H1 (cell line): ENCODE data around the gene R3HDM4. TPM values are rescaled to one million over a fixed set of nuclear protein-coding genes. Genes with fewer than 3 reads are reported as not detected.

Experiments used
- CTCF ChIA-PET: fragments of 300-600 bp; sonication (Branson Sonifier 250); formaldehyde crosslinking; loops from one replicate; lab custom pipeline; 2021; ENCODE audit not compliant: partially characterized antibody; lab: Charles Lee
- POLR2A ChIA-PET: fragments of 300-600 bp; sonication (Branson Sonifier 250); formaldehyde crosslinking; loops from one replicate; lab custom pipeline; 2021; ENCODE audit warnings: inconsistent platforms; ENCODE audit not compliant: partially characterized antibody; lab: Charles Lee
- DNase-seq, 2 experiments: peaks; one replicate each; pipeline versions ENCODE4 v3.0.0 to v3.0.0-alpha.2; 2010 to 2022; ENCODE audit warnings: low spot score in 2 of 2, low read depth in 1 of 2, mixed read lengths in 1 of 2
- FAIRE-seq: peaks from 2 replicates; lab custom pipeline; 2011; peaks lifted over from hg19 to GRCh38; lab: Jason Lieb, UNC
- H2AFZ ChIP-seq: 2 replicates; pipeline ENCODE4 v1.8.1; 2012; ENCODE audit warnings: low read length, inconsistent platforms
- H2AK5ac ChIP-seq: 2 replicates; pipeline ENCODE4 v1.6.1; 2013; ENCODE audit warnings: low read depth, low read length
- H2BK120ac ChIP-seq: replicated peaks from 2 replicates; pipeline ENCODE3; 2013; ENCODE audit warnings: low read depth, low read length, inconsistent platforms
- H2BK12ac ChIP-seq: 2 replicates; pipeline ENCODE4 v1.6.1; 2013; ENCODE audit warnings: low read depth, low read length
- H2BK15ac ChIP-seq: 2 replicates; pipeline ENCODE4 v1.6.1; 2013; ENCODE audit warnings: low read length
- H2BK20ac ChIP-seq: 2 replicates; pipeline ENCODE4 v1.6.1; 2013; ENCODE audit warnings: low read length
- H2BK5ac ChIP-seq: 2 replicates; pipeline ENCODE4 v1.6.1; 2013; ENCODE audit warnings: low read depth, low read length
- H3K14ac ChIP-seq: 2 replicates; pipeline ENCODE4 v1.6.1; 2013; ENCODE audit warnings: inconsistent platforms; ENCODE audit not compliant: insufficient read length
- H3K18ac ChIP-seq: 2 replicates; pipeline ENCODE4 v1.6.1; 2013; ENCODE audit warnings: low read length; ENCODE audit errors: extremely low read depth
- H3K23ac ChIP-seq: 2 replicates; pipeline ENCODE4 v1.6.1; 2013; ENCODE audit warnings: inconsistent platforms; ENCODE audit not compliant: insufficient read length
- H3K23me2 ChIP-seq: 2 replicates; pipeline ENCODE4 v1.6.1; 2013; ENCODE audit warnings: low read depth, low read length
- H3K27ac ChIP-seq: 2 replicates; pipeline ENCODE4 v1.6.1; 2011; ENCODE audit warnings: low read depth, low read length, inconsistent platforms
- H3K27me3 ChIP-seq, 4 experiments: replicated peaks in 1 of 4; 1 replicate in 1 of 4; 2 replicates in 3 of 4; pipeline versions ENCODE4 v1.6.1 to v1.8.1; 2011 to 2013; ENCODE audit warnings: low read length in 3 of 4, mild to moderate bottlenecking in 3 of 4, inconsistent platforms in 2 of 4, mixed read lengths in 2 of 4, moderate library complexity in 1 of 4; ENCODE audit not compliant: control insufficient read depth in 3 of 4, insufficient read depth in 3 of 4; ENCODE audit errors: extremely low read depth in 1 of 4
- H3K36me3 ChIP-seq, 4 experiments: 2 replicates each; pipeline versions ENCODE4 v1.6.1 to v1.8.1; 2011 to 2013; ENCODE audit warnings: mild to moderate bottlenecking in 4 of 4, low read length in 3 of 4, moderate library complexity in 2 of 4, control low read depth in 1 of 4, inconsistent platforms in 1 of 4; ENCODE audit not compliant: insufficient read depth in 4 of 4, control insufficient read depth in 2 of 4
- H3K4ac ChIP-seq: replicated peaks from 2 replicates; pipeline ENCODE3; 2013; ENCODE audit warnings: low read length, low read depth, mixed read lengths, inconsistent platforms; ENCODE audit not compliant: insufficient read length
- H3K4me1 ChIP-seq, 4 experiments: replicated peaks in 1 of 4; 1 replicate in 1 of 4; 2 replicates in 3 of 4; pipeline versions ENCODE4 v1.6.1 to v1.8.1; 2011 to 2013; ENCODE audit warnings: low read length in 3 of 4, inconsistent platforms in 2 of 4, mixed read lengths in 1 of 4; ENCODE audit not compliant: insufficient read depth in 4 of 4, control insufficient read depth in 3 of 4
- H3K4me2 ChIP-seq, 2 experiments: 2 replicates each; pipeline versions ENCODE4 v1.6.1 to v1.8.1; 2011 to 2013; ENCODE audit warnings: low read depth in 2 of 2, low read length in 2 of 2, control low read depth in 1 of 2, inconsistent platforms in 1 of 2, mild to moderate bottlenecking in 1 of 2; ENCODE audit not compliant: insufficient read depth in 1 of 2
- H3K4me3 ChIP-seq, 4 experiments: fragments of 200-600, 300-600 bp in 1 of 4; sonication (generic), shearing (Covaris generic), sonication (Bioruptor Twin) in 1 of 4; 2 replicates each; pipeline versions ENCODE4 v1.5.1 to v1.8.1; 2011 to 2016; ENCODE audit warnings: low read length in 4 of 4, low read depth in 3 of 4, control low read depth in 2 of 4, inconsistent platforms in 2 of 4, mild to moderate bottlenecking in 2 of 4, mixed read lengths in 1 of 4, moderate library complexity in 1 of 4; ENCODE audit not compliant: insufficient read depth in 2 of 4; ENCODE audit errors: extremely low read depth in 1 of 4
- H3K56ac ChIP-seq: replicated peaks from 2 replicates; pipeline ENCODE3; 2013; ENCODE audit warnings: low read depth, mild to moderate bottlenecking, mixed read lengths, low read length, inconsistent platforms; ENCODE audit not compliant: insufficient read length
- H3K79me1 ChIP-seq: 2 replicates; pipeline ENCODE4 v1.6.1; 2013; ENCODE audit warnings: low read depth, low read length, control low read depth
- H3K79me2 ChIP-seq, 2 experiments: 2 replicates each; pipeline versions ENCODE4 v1.6.1 to v1.8.1; 2012 to 2013; ENCODE audit warnings: low read length in 2 of 2, mild to moderate bottlenecking in 2 of 2, inconsistent platforms in 1 of 2; ENCODE audit not compliant: insufficient read depth in 2 of 2, control insufficient read depth in 1 of 2
- H3K9ac ChIP-seq, 4 experiments: replicated peaks in 1 of 4; 1 replicate in 1 of 4; 2 replicates in 3 of 4; pipeline versions ENCODE4 v1.6.1 to v1.8.1; 2011 to 2013; ENCODE audit warnings: low read depth in 3 of 4, low read length in 3 of 4, control low read depth in 2 of 4, mild to moderate bottlenecking in 2 of 4, moderate library complexity in 2 of 4, inconsistent platforms in 1 of 4; ENCODE audit errors: extremely low read depth in 1 of 4
- H3K9me3 ChIP-seq, 2 experiments: 2 replicates each; pipeline versions ENCODE4 v1.6.1 to v1.8.1; 2012 to 2013; ENCODE audit warnings: mild to moderate bottlenecking in 2 of 2, moderate library complexity in 2 of 2, control low read depth in 1 of 2, inconsistent platforms in 1 of 2, low read depth in 1 of 2, low read length in 1 of 2, mixed read lengths in 1 of 2; ENCODE audit not compliant: insufficient read depth in 2 of 2
- H4K20me1 ChIP-seq, 2 experiments: replicated peaks in 1 of 2; 2 replicates each; pipeline versions ENCODE3 to v1.8.1; 2011 to 2013; ENCODE audit warnings: inconsistent platforms in 2 of 2, low read length in 2 of 2, mild to moderate bottlenecking in 1 of 2; ENCODE audit not compliant: insufficient read depth in 2 of 2, control insufficient read depth in 1 of 2
- H4K5ac ChIP-seq: 2 replicates; pipeline ENCODE4 v1.6.1; 2013; ENCODE audit warnings: low read length, low read depth, mixed read lengths, inconsistent platforms; ENCODE audit not compliant: insufficient read length
- H4K8ac ChIP-seq: 2 replicates; pipeline ENCODE4 v1.8.0; 2013; ENCODE audit warnings: mild to moderate bottlenecking, moderate library complexity, low read length, inconsistent platforms; ENCODE audit not compliant: insufficient read depth; ENCODE audit errors: extremely low read depth
- H4K91ac ChIP-seq: replicated peaks from 2 replicates; pipeline ENCODE3; 2013; ENCODE audit warnings: low read length, mixed read lengths, inconsistent platforms; ENCODE audit not compliant: insufficient read length
- KDM1A ChIP-seq: fragments of 200-600, 300-600 bp; sonication (generic); IDR thresholded peaks from 2 replicates; pipeline ENCODE4 v1.7.1; 2016; ENCODE audit warnings: mild to moderate bottlenecking, low read length, borderline replicate concordance
- KDM4A ChIP-seq: IDR thresholded peaks from one replicate; pipeline ENCODE4 v1.7.1; 2012; ENCODE audit warnings: low read depth, mild to moderate bottlenecking, moderate library complexity, low read length, inconsistent platforms; ENCODE audit not compliant: severe bottlenecking
- SIN3A ChIP-seq, 2 experiments: IDR thresholded peaks in 1 of 2; conservative IDR thresholded peaks in 1 of 2; 2 replicates each; pipeline ENCODE4 v1.6.1; 2011 to 2012; ENCODE audit warnings: low read length in 2 of 2, improper control_type of control experiment in 1 of 2, low read depth in 1 of 2, mild to moderate bottlenecking in 1 of 2
- WGBS, 2 experiments: shearing (Covaris generic) in 1 of 2; methylation state at CpG; one replicate each; pipeline versions ENCODE4 v1.1.6 to v1.1.7; 2013 to 2015; ENCODE audit warnings: low lambda C conversion rate in 2 of 2, mixed read lengths in 2 of 2, inconsistent platforms in 1 of 2, low coverage in 1 of 2, missing lambda C conversion rate in 1 of 2; ENCODE audit not compliant: insufficient replicate concordance in 2 of 2, insufficient coverage in 1 of 2, insufficient read length in 1 of 2; ENCODE audit errors: extremely low coverage in 1 of 2, missing lambda C conversion rate in 1 of 2; 5-methylcytosine and 5-hydroxymethylcytosine counted together
- polyA plus RNA-seq, 7 experiments: library from polyadenylated mRNA; depleted of rRNA in 3 of 7; stranded (reverse) in 5 of 7; unstranded in 2 of 7; fragments of >200 nt in 5 of 7; fragments of 200-250 nt in 2 of 7; gene quantifications; 1 replicate in 5 of 7; 2 replicates in 1 of 7; 4 replicates in 1 of 7; pipeline versions ENCODE4 v1.2.1 to v1.2.3, GENCODE V29; 2011 to 2013; ENCODE audit warnings: missing spikeins in 2 of 7, mixed read lengths in 2 of 7
- total RNA-seq: library from RNA; stranded (reverse); fragmentation: NEBNext Ultra II Directional; extraction: Animal tissue kit (Norgen Biotek cat#: 25700); gene quantifications from 2 replicates; pipeline ENCODE4 v1.2.1, GENCODE V29; 2021

The R3HDM4 gene
- total and polyA plus RNA-seq, 2 of the 8 experiments (the other 6 are each of a cell fraction or from before 2014, with no cell fraction given), result 76.8 to 102 TPM

DNA sequence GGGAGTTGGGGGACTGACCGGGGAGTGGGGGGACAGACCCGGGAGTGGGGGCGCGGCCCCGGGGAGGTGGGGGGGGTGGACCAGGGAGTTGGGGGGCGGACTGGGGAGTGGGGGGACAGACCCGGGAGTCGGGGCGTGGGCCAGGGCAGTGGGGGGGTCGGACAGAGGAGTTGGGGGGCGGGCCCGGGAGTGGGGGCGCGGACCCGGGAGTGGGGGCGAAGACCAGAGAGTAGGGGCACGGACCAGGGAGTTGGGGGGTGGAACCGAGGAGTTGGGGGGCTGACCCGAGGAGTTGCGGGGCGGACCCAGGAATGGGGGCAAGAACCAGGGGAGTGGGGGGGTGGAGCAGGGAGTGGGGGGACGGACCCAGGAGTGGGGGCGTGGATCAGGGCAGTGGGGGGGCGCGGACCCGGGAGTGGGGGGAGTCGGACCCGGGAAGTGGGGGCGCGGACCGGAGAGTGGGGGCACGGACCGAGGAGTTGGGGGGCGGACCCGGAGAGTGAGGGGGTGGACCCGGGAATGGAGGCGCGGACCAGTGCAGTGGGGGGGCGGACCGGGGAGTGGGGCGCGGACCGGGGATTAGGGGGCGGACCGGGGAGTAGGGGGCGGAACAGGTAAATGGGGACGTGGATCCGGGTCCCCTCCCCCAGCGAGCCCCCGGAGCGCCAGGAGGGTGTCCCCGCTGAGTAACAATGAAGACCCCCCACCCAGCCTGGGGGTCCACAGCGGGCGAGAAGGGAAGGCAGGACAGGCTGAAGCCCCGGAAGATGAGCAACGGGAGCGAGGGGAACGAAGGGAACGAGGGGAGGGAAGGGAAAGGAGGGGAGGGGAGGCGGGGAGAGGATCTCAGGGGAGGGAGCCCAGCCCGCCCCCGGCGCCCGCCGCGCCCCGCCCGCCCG, 589 bp downstream of the R3HDM4 start:
- POLR2A ChIA-PET, result no interaction called here
- H3K14ac ChIP-seq, result no peak overlapping the region
- no peak for FAIRE-seq
- H2AFZ ChIP-seq, result no peak overlapping the region
- no peak overlapping the region for H3K27ac ChIP-seq
- H3K23me2 ChIP-seq, result peaks cover 7% of the 10 kb centered on the region; the same call in 1 of the 2 replicates
- peaks cover 11 to 13% of the 10 kb centered on the region in 2 experiments for H4K20me1 ChIP-seq
- H4K8ac ChIP-seq, result no peak overlapping the region
- CTCF ChIA-PET, result no interaction called here
- peak; percentile 9 for TF ChIP-seq KDM4A
- TF ChIP-seq KDM1A, result no peak
- TF ChIP-seq SIN3A (conservative IDR thresholded peaks at IDR 0.05 in 1 of 2, IDR thresholded peaks at IDR 0.05 in 1 of 2; ENCODE audit: low read depth in 1 of 2, low read length in 2 of 2), result 0 out of 4 replicates have a peak, but pooled peaks of 1 of the 2 experiments have one; percentile 33
- H3K4ac ChIP-seq, result no peak overlapping the region
- no peak overlapping the region; the same call in 1 of the 2 replicates for H3K18ac ChIP-seq
- H2BK15ac ChIP-seq, result no peak overlapping the region
- H3K36me3 ChIP-seq, result peaks cover 0 to 3% (median 0%) of the 10 kb centered on the region in 4 experiments; a peak in 1 of 8 replicates
- WGBS, 2 experiments, result 0% methylated on average over 1 of the region's 69 CpGs; no CpG with 5 or more reads in 1 of the 2 experiments
- no peak overlapping the region for H4K91ac ChIP-seq
- no peak for DNase-seq
- H2BK12ac ChIP-seq, result no peak overlapping the region
- H3K9ac ChIP-seq, result no peak overlapping the region
- no peak overlapping the region for H2BK20ac ChIP-seq
- H2AK5ac ChIP-seq, result no peak overlapping the region
- H3K79me2 ChIP-seq, result peaks cover 0 to 26% of the 10 kb centered on the region in 2 experiments
- no peak overlapping the region for H3K23ac ChIP-seq
- no peak overlapping the region for H2BK5ac ChIP-seq
- H3K9me3 ChIP-seq, result no peaks in the 10 kb centered on the region
- peaks cover 0 to 7% (median 3%) of the 10 kb centered on the region in 4 experiments; a peak in 3 of 7 replicates for H3K4me1 ChIP-seq
- no peak overlapping the region for H3K56ac ChIP-seq
- H4K5ac ChIP-seq, result peak overlapping the region; percentile 72
- H3K4me2 ChIP-seq, result peak overlapping the region; percentile 49 to 71
- H2BK120ac ChIP-seq, result no peak overlapping the region
- H3K27me3 ChIP-seq, result peaks cover 2 to 6% (median 3%) of the 10 kb centered on the region in 4 experiments; a peak in 6 of 7 replicates
- peaks cover 7% of the 10 kb centered on the region for H3K79me1 ChIP-seq
- peak overlapping the region; percentile 68 to 95 (median 73) for H3K4me3 ChIP-seq
